ENCODE data around the gene IGFBP4.

DNA sequence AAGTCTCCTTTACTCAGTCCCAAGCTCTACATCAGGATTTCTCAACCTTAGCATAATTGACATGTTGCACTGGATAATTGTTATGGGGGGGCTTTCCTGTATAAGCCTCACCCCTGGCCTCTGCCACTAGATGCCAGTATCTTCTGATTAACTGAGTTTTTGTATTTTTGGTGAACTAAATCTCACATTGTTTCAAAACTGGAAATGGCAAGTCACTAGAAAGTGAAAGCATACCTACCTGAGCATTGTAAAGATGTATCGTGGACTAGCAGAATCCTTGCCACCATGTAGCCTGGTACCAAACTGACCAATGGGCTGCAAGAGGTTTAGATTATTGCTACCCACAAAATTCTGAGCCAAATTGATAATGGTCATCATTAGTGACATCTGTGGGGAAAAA is 40.6 kb upstream of the IGFBP4 start:
- TF ChIP-seq, protein P1, sequence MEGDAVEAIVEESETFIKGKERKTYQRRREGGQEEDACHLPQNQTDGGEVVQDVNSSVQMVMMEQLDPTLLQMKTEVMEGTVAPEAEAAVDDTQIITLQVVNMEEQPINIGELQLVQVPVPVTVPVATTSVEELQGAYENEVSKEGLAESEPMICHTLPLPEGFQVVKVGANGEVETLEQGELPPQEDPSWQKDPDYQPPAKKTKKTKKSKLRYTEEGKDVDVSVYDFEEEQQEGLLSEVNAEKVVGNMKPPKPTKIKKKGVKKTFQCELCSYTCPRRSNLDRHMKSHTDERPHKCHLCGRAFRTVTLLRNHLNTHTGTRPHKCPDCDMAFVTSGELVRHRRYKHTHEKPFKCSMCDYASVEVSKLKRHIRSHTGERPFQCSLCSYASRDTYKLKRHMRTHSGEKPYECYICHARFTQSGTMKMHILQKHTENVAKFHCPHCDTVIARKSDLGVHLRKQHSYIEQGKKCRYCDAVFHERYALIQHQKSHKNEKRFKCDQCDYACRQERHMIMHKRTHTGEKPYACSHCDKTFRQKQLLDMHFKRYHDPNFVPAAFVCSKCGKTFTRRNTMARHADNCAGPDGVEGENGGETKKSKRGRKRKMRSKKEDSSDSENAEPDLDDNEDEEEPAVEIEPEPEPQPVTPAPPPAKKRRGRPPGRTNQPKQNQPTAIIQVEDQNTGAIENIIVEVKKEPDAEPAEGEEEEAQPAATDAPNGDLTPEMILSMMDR (IDR thresholded peaks at IDR 0.05) = no peak
- no peak for TF ChIP-seq POLR2A (IDR thresholded peaks at IDR 0.05)

Data from heart left ventricle (tissue), 13 donors.